Right cardiac atrium (tissue), 5 donors: ENCODE measurements around the gene CDK5. TPM values are rescaled to one million over a fixed set of nuclear protein-coding genes. Genes with fewer than 3 reads are reported as not detected.
A peak's percentile ranks its signal among the peaks of the same experiment; 100 is the strongest.

Experiments used
- ATAC-seq, 2 donors: fragments of 200-7000 bp; cut with Tn5 transposase; one replicate each; pipeline versions ENCODE4 v1.8.0 to v1.9.1; 2020; ENCODE audit warnings: moderate library complexity in 2 of 2, mild to moderate bottlenecking in 1 of 2
- DNase-seq, 3 donors: peaks; one replicate each; pipeline ENCODE4 v3.0.0-alpha.2; 2020
- H3K27ac ChIP-seq: one replicate; pipeline ENCODE4 v1.5.1; 2013; ENCODE audit warnings: mild to moderate bottlenecking, low read length, control low read depth, moderate library complexity
- H3K27me3 ChIP-seq: one replicate; pipeline ENCODE4 v1.6.1; 2013; ENCODE audit not compliant: control insufficient read depth, insufficient read depth
- H3K4me1 ChIP-seq: one replicate; pipeline ENCODE4 v1.6.1; 2013; ENCODE audit warnings: low read length; ENCODE audit not compliant: control insufficient read depth, insufficient read depth
- H3K4me3 ChIP-seq: one replicate; pipeline ENCODE4 v1.5.1; 2013; ENCODE audit warnings: low read length, control low read depth
- H3K9me3 ChIP-seq: one replicate; pipeline ENCODE4 v1.6.1; 2013; ENCODE audit warnings: low read length; ENCODE audit not compliant: control insufficient read depth
- WGBS: extraction: QIAGEN DNeasy Blood & Tissue Kit; methylation state at CpG from one replicate; pipeline ENCODE4 v1.1.7; 2013; 5-methylcytosine and 5-hydroxymethylcytosine counted together
- intact Hi-C, 4 donors: fragments of 100-400 bp; cut with DNase I; formaldehyde crosslinking; loops; one replicate each; pipeline versions ENCODE4 v1.11.0 to v1.14.0; 2022 to 2023
- polyA plus RNA-seq: library from polyadenylated mRNA; stranded (reverse); fragments of 200-250 nt; gene quantifications from one replicate; pipeline ENCODE4 v1.2.3, GENCODE V29; 2013
- total RNA-seq, 4 donors: library from RNA; stranded (reverse); fragmentation: NEBNext Ultra II Directional; extraction: Animal tissue kit (Norgen Biotek cat#: 25700); gene quantifications; one replicate each; pipeline ENCODE4 v1.2.1, GENCODE V29; 2021
- donor health status: healthy with polysubstance abuse.
- donor health status: DM: no; HTN: yes; CAD: no.
- donor health status: DM: no; HTN: no; CAD: no.
- donor health status: DM: no; HTN: yes; CAD: no; lungs with severe emphysema.
- donor health status: DM: yes; HTN: yes; CAD: no.

The CDK5 gene
- total and polyA plus RNA-seq, 5 donors, result 6.2 to 11.2 (median 6.8) TPM

GRCh38 chr7:151086802-151087244, 29.1 kb upstream of the CDK5 start:
- intact Hi-C loops, result loop anchor here in 1 of 4 donors (10.0 kb wide), 1 partner anchor 62 kb away; the partner anchor contains the start of genes ABCB8 and ATG9B
- Histone ChIP-seq H3K4me3 (peak overlapping the region; percentile 57), H3K9me3 (no peaks in the 10 kb centered on the region), H3K27ac (peak overlapping the region; percentile 45), H3K27me3 (no peaks in the 10 kb centered on the region), H3K4me1 (peaks cover 16% of the 10 kb centered on the region)
- WGBS, result under 1% methylated on average over 48 of the region's 56 CpGs
- DNase-seq (peak in 1 of 3 donors; percentile 75), ATAC-seq (no peak)

GRCh38 chr7:151085691-151086620, 28.3 kb upstream of the CDK5 start, which contains the start of gene AGAP3:
AGAP3 (plus strand) TSS chr7:151086475; CDS start chr7:151086742, 267 bp downstream.
- ATAC-seq (peak; percentile 64 to 74), DNase-seq (peak; percentile 90 to 96 (median 96))
- Histone ChIP-seq H3K27ac (peak within 1 kb of the TSS; percentile 61), H3K27me3 (no peaks in the 10 kb centered on the region), H3K4me3 (peak within 1 kb of the TSS; percentile 57), H3K4me1 (peaks cover 16% of the 10 kb centered on the region), H3K9me3 (no peaks in the 10 kb centered on the region)
- intact Hi-C loops, result loop anchor here in 1 of 4 donors (10.0 kb wide), 1 partner anchor 61 kb away; the partner anchor contains the start of genes ABCB8 and ATG9B
- whole genome bisulfite sequencing, result 1% methylated on average over 83 of the region's 84 CpGs

- DNase-seq, result peak in 1 of 3 donors; percentile 46
- intact Hi-C loops, result loop anchor here in 1 of 4 donors (10.0 kb wide), 1 partner anchor 61 kb away; the partner anchor contains the start of genes ABCB8 and ATG9B
- 25% methylated on average over 5 of the region's 5 CpGs for WGBS
- ATAC-seq, result no peak
- Histone ChIP-seq H3K9me3 (no peaks in the 10 kb centered on the region), H3K27me3 (no peaks in the 10 kb centered on the region), H3K4me3 (no peak overlapping the region), H3K4me1 (peaks cover 14% of the 10 kb centered on the region), H3K27ac (peak overlapping the region; percentile 61)
Measured at GRCh38 chr7:151085329-151085690, 27.6 kb upstream of the CDK5 start.

GRCh38 chr7:151083824-151084160, 26.1 kb upstream of the CDK5 start:
- Histone ChIP-seq H3K27ac (no peak overlapping the region), H3K27me3 (no peaks in the 10 kb centered on the region), H3K4me1 (peaks cover 11% of the 10 kb centered on the region), H3K9me3 (no peaks in the 10 kb centered on the region), H3K4me3 (peak overlapping the region; percentile 94)
- intact Hi-C loops, result loop anchor here in 1 of 4 donors (10.0 kb wide), 1 partner anchor 59 kb away; the partner anchor contains the start of genes ABCB8 and ATG9B
- ATAC-seq (no peak), DNase-seq (no peak)
- 25% methylated on average over 3 of the region's 3 CpGs for WGBS

- DNase-seq (peak; percentile 87 to 94 (median 93)), ATAC-seq (peak; percentile 28 to 30)
- under 1% methylated on average over 69 of the region's 69 CpGs for WGBS
- intact Hi-C loops, result loop anchor here in 1 of 4 donors (10.0 kb wide), 1 partner anchor 58 kb away; the partner anchor contains the start of genes ABCB8 and ATG9B
- H3K27me3 ChIP-seq, result no peaks in the 10 kb centered on the region
- H3K4me3 ChIP-seq, result peak within 1 kb of the TSS; percentile 94
- H3K4me1 ChIP-seq, result peaks cover 10% of the 10 kb centered on the region
- H3K27ac ChIP-seq, result peak within 1 kb of the TSS; percentile 80
- H3K9me3 ChIP-seq, result no peaks in the 10 kb centered on the region
Measured at GRCh38 chr7:151083071-151083823, 25.6 kb upstream of the CDK5 start, which contains the start of gene TMUB1. TMUB1 (minus strand) TSS chr7:151083493; CDS start chr7:151082563, 930 bp downstream.

GRCh38 chr7:151082141-151083070, 24.7 kb upstream of the CDK5 start:
- H3K4me1 ChIP-seq, result peaks cover 5% of the 10 kb centered on the region

GRCh38 chr7:151081170-151082101, 23.7 kb upstream of the CDK5 start:
- WGBS, result 21% methylated on average over 64 of the region's 64 CpGs
- Histone ChIP-seq H3K4me3 (peak overlapping the region; percentile 35), H3K27ac (peak overlapping the region; percentile 87), H3K4me1 (peaks cover 5% of the 10 kb centered on the region), H3K9me3 (no peaks in the 10 kb centered on the region), H3K27me3 (no peaks in the 10 kb centered on the region)
- peak; percentile 3 to 23 for ATAC-seq
- intact Hi-C loops, result loop anchor here in 1 of 4 donors (10.0 kb wide), 1 partner anchor 57 kb away; the partner anchor contains the start of genes ABCB8 and ATG9B
- peak; percentile 53 to 85 (median 80) for DNase-seq

More at GRCh38 chr7:151082141-151083070, 24.7 kb upstream of the CDK5 start:
- ATAC-seq (no peak), DNase-seq (peak in 2 of 3 donors; percentile 71 to 76)
- H3K27ac ChIP-seq, result peak overlapping the region; percentile 80
- peak overlapping the region; percentile 94 for H3K4me3 ChIP-seq
- no peaks in the 10 kb centered on the region for H3K27me3 ChIP-seq
- no peaks in the 10 kb centered on the region for H3K9me3 ChIP-seq
- WGBS, result 55% methylated on average over 42 of the region's 42 CpGs
- intact Hi-C loops, result loop anchor here in 1 of 4 donors (10.0 kb wide), 1 partner anchor 58 kb away; the partner anchor contains the start of genes ABCB8 and ATG9B

- H3K27me3 ChIP-seq, result no peaks in the 10 kb centered on the region
- peaks cover 5% of the 10 kb centered on the region for H3K4me1 ChIP-seq
- 1% methylated on average over 66 of the region's 66 CpGs for WGBS
- H3K27ac ChIP-seq, result peak within 1 kb of the TSS; percentile 92
- DNase-seq (peak; percentile 91 to 97 (median 96)), ATAC-seq (peak; percentile 81 to 87)
- no peaks in the 10 kb centered on the region for H3K9me3 ChIP-seq
- peak within 1 kb of the TSS; percentile 84 for H3K4me3 ChIP-seq
- intact Hi-C loops, result loop anchor here in 1 of 4 donors (10.0 kb wide), 1 partner anchor 56 kb away; the partner anchor contains the start of genes ABCB8 and ATG9B
Measured at GRCh38 chr7:151080522-151081169, 22.9 kb upstream of the CDK5 start, which contains the start of gene FASTK. FASTK (minus strand) TSS chr7:151080809; CDS start chr7:151080766, 43 bp downstream.
